ENCODE results near the gene SLC7A6.

The SLC7A6 gene

DNA sequence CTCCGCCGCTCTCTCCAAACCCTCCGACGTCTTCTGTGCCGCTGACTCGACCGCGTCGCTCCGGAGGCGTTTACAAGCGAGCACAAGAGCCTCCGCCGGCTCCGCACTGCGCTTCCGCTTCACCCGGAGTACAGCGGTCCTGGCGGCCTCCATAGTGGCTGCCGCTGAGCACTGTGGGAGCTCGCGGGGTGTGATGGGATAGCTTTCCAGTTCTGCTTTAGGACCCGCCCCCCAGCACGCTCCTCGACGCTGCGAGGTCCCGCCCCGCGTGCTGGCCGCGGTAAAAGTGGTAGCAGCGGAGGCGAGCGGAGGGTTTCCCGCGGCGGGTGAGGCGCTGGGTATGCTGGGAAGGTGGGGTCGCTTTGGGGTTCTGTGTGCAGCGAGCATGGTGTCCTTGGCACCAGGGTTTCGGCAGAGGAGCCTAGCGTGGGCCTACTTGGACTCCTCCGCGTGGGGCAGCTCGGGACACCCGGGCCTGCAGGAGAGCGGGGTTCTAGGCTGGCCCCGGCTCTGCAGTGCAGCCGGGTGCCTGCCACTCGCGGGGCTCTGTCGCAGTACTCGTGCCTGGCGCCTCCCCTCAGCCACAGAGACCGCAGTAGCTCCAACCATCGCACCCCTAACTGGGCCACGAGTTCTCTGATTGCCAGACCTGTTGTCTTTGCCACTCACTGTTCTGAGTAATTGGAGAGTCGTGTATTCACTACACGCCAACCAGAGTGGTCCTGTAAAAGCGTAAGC lies 46.6 kb downstream of the SLC7A6 start, which contains the start of the genes PRMT7 and SLC7A6OS:
TSS of gene PRMT7 (plus strand) at position 246 of the 738 bp plus-strand sequence. CDS start 4,961 bp downstream, outside the sequence.
TSS of gene SLC7A6OS (minus strand) at position 173 of the 738 bp plus-strand sequence. CDS start at position 153, 20 bp downstream.
- DNase-seq: peak; percentile 93

DNA sequence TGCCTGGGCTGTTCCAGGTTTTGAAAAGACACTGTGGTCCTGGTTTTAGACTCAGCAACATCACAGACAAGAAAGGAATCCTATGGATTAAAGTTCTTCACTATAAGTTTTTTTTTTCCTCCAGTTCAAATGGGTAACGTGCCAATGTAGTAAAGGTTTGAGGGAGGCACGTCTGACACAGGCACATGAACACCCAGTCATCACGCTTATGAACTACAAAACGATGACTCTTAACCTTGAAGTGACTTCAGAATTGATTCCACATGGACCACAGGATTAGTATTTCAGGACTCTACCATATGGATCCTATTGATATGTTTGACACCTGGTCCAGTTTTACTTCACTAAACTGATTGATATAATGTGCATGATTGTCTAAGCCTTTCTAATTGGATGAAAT lies 48.8 kb downstream of the SLC7A6 start:
- DNase-seq: no peak

DNA sequence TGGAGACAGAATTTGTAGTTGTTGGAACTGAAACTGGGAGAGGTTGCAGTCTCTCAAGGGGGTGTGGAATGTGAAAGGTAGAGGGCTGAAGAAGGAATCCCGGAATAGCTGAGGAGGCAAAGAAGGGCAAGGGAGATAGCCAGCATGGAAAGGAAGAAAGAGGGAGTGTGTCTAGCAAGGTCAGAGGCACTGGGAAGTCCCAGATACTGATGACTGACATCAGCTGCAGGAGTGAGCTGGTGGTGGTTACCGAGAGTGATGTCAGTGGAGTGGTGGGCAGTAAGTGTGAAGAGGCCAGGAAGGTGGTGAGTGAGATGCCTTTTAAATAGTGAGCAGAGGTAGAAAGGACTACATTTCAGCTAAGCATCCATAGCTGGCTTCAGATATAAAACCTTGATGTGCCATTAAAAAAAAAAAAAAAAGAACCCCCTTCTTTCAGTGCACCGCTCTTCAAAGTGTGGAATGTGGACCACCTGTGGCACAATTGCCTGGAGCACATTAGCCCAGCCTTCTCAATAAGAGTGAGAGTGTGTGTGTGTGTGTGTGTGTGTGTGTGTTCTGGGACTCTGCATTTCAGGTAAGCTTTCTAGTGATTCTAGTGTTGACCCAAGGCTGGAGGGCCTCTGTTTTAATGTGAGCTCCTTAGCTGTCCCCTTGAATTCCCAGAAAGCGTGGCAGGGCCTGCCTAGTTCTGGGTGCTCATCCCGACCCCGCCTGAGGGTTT lies 55.0 kb downstream of the SLC7A6 start:
- DNase-seq: peak; percentile 58

DNA sequence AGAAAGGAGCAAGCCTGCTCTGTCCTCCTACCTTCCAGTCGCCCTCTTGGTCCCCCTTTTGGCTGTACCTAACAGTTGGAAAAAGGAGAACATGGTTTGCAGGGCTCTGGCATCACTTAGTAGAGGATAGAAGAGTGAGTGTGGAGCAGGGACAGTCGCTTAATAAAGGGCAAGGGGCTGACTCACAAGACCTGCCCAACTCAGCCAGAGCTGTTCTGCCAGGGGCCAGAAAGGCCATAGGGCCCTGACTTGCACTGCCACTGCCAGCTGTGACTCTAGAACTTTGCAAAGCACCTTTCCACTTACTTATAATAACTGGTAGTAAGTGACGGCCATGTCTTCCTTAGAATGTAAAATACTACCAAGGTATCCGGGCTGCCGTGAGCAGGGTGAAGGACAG lies 60.0 kb downstream of the SLC7A6 start:
- DNase-seq: no peak

DNA sequence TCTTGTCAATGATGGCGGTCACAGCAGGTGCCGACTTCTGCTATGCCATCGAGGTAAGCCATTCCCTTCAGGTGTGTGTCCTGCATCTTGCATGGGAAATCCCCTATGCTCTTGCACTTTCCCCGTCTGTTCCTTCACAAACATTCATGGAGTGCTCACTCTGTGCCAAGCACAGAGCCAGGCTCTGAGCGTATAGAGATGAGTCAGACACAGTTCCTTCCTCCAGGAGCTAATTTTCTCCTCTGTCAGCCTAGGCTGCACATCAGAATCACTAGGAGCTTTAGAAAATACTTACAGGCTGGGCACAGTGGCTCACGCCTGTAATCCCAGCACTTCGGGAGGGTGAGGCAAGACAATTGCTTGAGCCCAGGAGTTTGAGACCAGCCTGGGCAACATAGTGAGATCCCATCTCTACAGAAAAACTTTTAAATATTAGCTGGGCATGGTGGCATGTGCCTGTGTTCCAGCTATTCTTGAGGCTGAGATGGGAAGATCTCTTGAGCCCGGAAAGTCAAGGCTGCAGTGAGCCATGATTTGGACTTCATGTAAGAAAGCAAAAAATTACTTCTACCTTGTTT lies 60.5 kb downstream of the SLC7A6 start:
- no peak for DNase-seq

DNA sequence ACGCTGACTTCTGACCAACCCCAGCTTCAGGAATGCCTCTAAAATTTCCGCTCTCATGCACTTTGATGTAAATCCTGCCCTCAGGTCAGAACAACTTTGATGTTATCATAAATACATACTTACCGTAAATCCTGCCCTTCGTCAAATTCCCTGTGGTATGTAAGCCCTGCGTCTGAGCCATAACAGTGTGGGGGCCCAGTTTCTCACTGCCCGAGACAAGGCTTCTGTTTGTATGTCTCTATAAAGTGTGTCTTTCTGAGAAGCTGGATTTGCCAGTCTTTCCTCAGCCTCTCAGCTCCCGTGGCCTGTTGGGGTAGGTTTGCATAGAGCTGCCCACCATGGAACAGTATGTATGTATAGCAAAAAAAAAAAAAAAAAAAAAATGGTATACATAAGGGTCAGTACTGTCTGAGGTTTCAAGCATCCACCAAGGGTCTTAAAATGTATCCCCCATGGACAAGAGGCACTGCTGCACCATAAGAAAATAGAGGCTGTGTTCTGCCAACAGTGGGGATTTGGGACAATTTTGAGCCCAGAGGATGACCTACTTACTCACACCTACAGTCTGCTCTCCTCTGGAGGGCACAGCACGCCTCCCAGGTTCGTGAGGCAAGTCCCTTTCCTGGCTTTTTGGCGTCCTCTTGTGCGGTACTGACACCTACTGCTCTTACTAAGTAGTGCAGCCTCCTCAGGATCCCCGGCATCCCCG lies 64.0 kb downstream of the SLC7A6 start:
- DNase-seq: peak; percentile 83

DNA sequence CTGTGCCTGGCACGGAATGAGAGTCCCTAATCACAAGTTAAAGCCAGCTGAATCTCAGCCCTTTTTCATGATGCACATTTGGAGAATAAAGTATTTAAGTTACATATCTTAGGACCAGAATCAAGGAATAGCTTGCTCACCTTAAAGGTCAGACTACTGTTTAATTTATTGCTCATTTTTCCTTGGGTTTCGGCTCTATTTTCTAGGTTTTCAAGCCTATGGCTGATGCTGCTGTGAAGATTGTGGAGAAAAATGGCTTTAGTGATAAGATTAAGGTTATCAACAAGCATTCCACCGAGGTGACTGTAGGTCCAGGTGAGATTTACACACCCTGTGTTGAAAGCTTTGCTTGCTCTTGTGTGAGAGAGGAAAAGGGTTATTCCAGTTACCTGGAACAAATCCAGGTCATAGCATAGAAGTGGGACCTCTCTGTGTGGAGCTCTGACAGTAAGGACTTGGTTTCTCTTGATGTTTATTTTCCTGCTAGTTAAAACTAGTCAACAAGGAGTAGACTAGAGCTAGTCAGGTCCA lies 64.6 kb downstream of the SLC7A6 start:
- DNase-seq: no peak

DNA sequence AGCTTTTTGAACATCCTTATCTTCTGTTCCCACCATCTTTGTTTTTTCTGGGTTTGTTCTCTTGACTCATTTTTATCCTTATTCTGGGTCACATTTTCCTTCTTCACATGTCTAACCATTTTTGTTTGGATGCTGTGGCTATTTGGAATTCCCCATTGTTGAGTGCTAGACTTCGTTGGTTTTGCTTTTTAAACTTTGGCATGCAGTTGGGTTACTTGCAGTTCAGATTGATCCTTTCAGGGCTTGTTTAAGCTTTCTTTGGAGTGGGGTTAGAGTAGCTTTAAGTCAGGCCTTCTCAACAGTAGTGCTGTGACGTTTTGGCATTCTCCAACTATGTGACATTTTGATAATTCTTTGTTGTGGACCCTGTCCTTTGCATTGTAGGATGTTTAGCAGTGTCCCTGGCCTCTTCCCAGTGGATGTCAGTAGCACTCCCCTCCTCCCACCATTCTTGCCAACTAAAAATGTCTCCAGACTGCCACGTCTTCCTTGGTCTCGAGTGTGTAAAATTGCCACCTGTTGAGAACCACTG lies 67.6 kb downstream of the SLC7A6 start:
- no peak for DNase-seq

DNA sequence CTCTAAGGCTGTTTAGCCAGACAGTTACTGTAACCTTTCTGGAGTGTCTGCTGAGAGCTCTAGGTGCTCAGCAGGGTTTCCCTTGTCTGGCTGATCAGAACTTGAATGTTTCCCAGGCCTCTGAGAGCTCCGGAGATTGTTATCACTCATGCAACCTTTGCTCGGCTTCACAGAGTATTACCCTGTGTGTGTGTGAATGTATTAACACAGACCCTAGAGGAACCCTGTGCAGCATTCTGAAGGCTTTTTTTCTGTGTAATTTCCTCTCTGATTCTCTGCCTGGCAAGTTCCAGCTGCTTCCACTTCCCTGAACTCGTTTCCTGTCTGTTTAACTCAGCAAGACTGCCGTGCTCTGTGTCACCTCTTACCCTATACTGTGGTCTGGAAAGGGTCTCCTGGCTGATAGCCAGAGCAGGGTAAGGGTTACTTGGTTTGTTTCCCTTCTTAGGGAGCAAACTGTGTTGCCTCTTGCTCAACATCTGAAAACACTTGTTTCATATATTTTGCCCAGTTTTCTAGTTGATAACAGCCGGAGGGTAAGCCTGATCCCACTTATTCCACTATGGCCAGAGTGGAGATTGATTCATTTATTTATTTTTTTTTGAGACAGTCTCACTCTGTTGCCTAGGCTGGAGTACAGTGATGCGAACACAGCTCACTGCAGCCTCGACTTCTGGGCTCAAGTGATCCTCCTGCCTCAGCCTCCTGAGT lies 68.2 kb downstream of the SLC7A6 start:
- no peak for DNase-seq

DNA sequence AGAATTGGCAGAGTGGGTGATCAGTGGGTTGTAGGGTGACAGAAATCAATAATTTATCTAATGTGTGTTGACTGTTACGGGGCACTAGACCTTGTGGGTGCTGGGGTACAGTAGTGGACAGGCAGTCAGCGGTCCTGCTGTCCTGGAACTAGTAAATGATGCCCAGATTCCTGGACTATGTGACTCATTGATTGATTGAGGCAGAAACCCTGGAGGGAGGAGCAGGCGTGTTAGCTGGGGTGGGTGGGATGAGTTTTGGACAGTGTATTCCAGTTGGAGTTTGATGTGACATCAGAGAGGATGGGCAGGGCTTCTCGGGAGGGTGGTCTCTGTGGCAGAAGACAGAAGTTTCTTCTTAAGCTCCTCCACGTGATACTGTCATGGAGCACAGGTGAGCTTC lies 70.8 kb downstream of the SLC7A6 start:
- DNase-seq: no peak

DNA sequence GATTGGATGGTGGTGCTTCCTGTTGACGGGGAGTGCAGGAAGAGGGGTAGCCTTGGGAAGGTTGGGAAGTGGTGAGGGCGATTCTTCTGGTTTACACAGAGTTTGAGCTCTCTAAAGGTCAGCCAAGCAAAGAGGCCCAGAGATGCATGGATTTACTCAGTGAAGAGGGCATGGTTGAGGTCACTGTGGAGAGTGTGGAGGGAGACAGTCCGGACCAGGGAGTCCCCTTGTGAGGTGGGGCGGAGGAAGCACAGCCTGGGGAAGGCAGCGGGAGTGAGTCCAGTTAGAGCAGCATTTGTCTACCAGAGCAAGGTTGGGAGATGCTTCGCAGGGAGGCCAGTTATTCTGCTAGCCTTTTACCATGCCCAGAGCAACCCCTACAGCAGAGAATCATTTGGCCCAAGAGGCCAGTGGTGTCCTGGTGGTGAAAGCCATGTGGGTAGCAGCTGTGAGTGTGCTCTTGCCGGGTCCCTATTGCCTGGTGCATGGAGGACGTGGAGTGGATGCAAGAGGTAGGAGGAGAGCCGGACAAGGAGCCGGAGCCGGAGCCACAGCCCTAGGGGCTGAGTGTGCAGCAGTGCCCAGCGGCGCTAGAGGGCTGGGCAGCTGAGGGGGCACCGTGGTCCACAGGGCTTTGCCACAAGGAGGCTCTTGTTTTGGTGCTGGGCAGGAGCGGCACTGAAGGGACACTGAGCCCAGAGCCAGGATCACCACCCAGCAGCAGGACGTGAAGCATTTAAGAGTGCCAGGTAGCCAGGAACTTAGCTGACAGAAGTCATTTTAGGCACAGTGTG lies 74.2 kb downstream of the SLC7A6 start:
- no peak for DNase-seq

DNA sequence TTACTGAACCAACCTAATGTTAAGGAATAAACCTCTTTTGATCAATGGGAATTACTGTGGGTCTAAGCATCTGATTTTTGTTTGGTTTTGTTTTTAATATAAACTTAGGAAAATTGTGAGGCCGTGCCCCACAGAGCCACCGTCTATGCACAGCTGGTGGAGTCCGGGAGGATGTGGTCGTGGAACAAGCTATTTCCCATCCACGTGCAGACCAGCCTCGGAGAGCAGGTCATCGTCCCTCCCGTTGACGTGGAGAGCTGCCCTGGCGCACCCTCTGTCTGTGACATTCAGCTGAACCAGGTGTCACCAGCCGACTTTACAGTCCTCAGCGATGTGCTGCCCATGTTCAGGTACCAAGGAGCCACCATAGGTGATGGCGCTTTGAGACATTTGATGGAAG lies 74.9 kb downstream of the SLC7A6 start:
- no peak for DNase-seq

DNA sequence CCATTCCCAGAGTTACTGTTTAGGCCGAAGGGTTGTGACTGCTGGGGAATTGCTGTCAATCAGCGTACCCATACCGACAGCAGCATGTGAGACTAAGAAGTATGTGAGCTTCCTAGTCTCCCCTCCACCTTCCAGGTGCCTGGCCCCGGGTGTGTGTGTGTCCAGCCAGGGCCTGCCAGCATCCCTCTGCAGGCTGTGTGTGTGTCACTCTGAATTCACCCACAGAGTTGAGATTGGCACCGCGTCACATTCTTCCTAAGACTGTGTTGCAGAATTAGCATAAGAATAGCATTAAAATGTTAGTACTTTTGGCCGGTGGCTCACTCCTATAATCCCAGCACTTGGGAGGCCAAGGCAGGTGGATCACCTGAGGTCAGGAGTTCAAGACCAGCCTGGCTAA lies 78.3 kb downstream of the SLC7A6 start:
- no peak for DNase-seq

DNA sequence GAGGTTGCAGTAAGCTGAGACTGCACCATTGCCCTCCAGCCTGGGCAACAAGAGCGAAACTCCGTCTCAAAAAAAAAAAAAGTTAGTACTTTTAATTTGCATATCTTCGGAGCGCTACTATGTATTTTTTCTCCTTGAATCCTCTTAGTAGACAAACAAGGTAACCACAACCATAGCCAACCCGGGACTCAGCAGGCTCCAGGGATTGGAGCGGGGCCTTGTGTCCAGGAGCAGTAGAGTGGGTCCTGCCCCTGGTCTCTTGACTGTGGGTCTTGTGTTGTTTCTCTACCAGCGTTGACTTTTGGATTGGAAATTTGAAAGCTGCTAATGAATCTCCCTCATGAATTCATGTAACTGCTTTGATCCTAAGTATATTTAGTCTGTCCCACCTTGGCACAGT lies 78.8 kb downstream of the SLC7A6 start:
- no peak for DNase-seq

DNA sequence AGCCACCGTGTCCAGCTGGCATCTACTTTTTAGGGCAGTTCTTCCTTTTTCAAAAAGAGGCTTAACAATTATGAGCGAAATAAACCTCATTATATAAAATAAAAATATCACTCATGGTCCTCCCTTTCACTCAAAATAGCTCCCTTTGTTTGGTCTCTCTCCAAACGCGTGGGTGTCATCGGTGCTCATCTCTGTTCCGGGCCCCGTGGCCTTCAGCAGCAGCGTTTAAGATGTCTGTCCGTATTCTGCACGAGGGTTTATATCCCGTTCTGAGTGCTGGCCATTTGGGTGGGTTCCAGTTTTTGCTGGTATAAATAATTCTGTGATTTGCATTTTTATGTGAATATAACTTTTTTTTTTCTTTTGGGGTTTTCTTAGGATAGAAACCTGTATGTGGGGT lies 79.9 kb downstream of the SLC7A6 start:
- DNase-seq: no peak

DNA sequence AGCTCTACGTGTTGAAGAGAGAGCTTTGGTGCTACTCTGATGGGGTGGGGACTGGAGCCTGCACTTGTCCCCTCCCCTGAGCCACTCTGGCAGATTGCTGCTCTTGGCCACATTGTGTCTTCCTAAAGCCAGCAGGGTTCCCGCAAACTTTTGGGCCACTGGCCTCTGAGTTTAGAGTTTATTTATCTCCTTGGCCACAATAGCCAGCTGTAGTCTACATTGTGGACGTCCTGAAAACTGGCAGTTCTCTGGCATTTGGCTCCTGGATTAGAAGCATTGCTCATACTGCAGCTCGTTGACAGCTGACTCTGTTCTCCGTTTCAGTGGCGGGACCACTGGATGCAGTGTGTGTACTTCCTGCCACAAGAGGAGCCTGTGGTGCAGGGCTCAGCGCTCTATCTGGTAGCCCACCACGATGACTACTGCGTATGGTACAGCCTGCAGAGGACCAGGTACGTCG lies 81.1 kb downstream of the SLC7A6 start:
- no peak for DNase-seq

DNA sequence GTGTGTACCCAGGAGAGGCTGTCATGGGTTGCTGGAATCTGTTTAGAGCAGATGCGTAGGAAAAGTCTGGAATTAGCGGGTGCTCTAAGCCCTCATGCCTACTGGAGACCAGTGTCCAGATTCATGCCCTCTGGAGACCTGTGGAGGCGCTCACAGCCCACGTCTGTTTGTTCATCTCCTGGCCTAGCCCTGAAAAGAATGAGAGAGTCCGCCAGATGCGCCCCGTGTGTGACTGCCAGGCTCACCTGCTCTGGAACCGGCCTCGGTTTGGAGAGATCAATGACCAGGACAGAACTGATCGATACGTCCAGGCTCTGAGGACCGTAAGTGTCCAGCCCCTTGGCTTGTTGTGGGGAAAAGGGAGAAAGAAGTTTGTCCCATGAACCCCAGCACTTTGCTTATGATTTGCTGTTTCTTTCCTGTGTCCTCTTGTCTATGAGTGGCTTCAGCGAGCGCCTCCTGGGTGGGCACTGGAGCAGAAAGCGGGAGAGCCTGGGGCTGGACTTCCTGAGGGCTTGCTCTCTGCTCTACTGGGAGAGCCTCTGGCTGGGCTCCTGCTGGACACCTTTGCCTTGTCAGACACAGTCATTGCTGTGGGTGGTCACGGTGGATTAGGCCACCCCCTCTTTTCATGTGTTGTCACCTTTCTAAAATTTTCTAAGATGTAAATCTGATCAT lies 81.8 kb downstream of the SLC7A6 start:
- DNase-seq: no peak

DNA sequence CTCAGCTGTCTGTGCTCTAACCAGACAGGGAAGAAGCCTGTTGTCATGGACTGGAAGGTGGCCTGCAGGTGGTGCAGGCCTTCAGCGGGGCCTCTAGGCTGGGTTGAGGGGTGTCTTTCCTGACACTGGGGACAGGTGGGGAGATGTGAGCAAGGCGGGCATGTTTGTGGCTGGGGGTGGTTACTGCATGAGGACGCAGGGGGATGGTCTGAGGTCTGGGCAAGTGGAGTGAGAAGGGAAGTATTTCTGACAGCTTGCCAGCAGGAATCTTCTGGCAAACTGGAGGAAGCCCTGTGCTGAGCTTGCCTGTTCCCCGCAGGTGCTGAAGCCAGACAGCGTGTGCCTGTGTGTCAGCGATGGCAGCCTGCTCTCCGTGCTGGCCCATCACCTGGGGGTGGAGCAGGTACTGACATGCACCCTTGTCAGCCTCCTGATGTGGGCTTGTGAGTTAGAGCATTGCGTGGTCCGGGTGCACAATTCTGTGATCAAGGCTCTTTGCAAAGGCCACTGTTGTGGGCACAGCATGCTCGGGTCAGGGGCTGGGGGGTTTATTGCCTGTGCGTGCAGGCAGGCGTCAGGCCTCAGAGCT lies 82.7 kb downstream of the SLC7A6 start:
- no peak for DNase-seq

DNA sequence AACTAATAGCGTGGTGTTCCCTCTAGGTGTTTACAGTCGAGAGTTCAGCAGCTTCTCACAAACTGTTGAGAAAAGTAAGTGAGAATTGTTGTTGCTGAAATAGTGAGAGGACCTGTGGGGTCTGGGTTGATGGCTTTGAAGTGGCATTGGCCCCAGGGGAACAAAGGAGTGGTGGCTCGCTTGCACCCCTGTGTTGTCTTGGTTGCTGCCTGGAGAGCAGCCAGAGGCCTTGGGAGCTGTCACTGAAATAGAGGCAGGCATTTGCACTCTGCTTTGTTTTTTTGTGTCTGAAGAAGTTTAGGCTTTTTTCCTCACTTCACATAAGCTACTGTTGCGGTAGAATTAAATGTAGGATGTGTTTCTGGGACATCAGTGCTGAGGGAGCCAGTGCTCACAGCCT lies 83.3 kb downstream of the SLC7A6 start:
- DNase-seq: no peak

Measured in stimulated activated CD4-positive, alpha-beta T cell treated with anti-CD3 and anti-CD28 coated beads, Interleukin-4, amount 100 ng/mL, for 24 hours (primary cell).